Caki2 (cell line): ENCODE measurements around the gene HRCT1. TPM values are rescaled to one million over a fixed set of nuclear protein-coding genes. Genes with fewer than 3 reads are reported as not detected.

Source experiments
- total RNA-seq: library from RNA; depleted of rRNA; stranded (reverse); fragments of >200 nt; shearing (Covaris generic); gene quantifications from 2 replicates; pipeline ENCODE4 v1.2.3, GENCODE V29; 2014; ENCODE audit warnings: low replicate concordance; rRNA removed

Gene HRCT1
- total RNA-seq, 1 experiment from 2014 or later: 26.7 TPM

Other genes with a start within 250 kb of the HRCT1 start
- 4,579 and 6,436 TPM in 2 replicates for gene RMRP, start 248.2 kb upstream of the HRCT1 start, total RNA-seq
- gene CCDC107, start 247.9 kb upstream of the HRCT1 start, total RNA-seq: 3.5 and 19.6 TPM in 2 replicates
- 7.8 and 10.4 TPM in 2 replicates for gene ARHGEF39, start 241.0 kb upstream of the HRCT1 start, total RNA-seq
- 0.30 and 11.6 TPM in 2 replicates for gene CA9, start 232.3 kb upstream of the HRCT1 start, total RNA-seq
- 2.4 and 7.8 TPM in 2 replicates for gene TPM2, start 216.3 kb upstream of the HRCT1 start, total RNA-seq
- 106 and 122 TPM in 2 replicates for gene TLN1, start 174.0 kb upstream of the HRCT1 start, total RNA-seq
- 53.3 and 55.1 TPM in 2 replicates for gene CREB3, start 173.5 kb upstream of the HRCT1 start, total RNA-seq
- gene GBA2, start 157.0 kb upstream of the HRCT1 start, total RNA-seq: 17.7 and 24.7 TPM in 2 replicates
- gene RGP1, start 156.9 kb upstream of the HRCT1 start, total RNA-seq: 5.7 and 7.4 TPM in 2 replicates
- gene MSMP, start 151.9 kb upstream of the HRCT1 start, total RNA-seq: not detected in 2 replicates
- 2.0 TPM in 1 of 2 replicates, not detected in the other for gene NPR2, start 114.6 kb upstream of the HRCT1 start, total RNA-seq
- gene SPAG8, start 93.9 kb upstream of the HRCT1 start, total RNA-seq: 0.24 TPM in 1 of 2 replicates, not detected in the other
- 21.5 and 75.0 TPM in 2 replicates for gene HINT2, start 91.2 kb upstream of the HRCT1 start, total RNA-seq
- gene FAM221B, start 77.5 kb upstream of the HRCT1 start, total RNA-seq: not detected in 2 replicates
- gene TMEM8B, start 77.0 kb upstream of the HRCT1 start, total RNA-seq: 0.38 and 1.5 TPM in 2 replicates
- gene OR13J1, start 35.8 kb upstream of the HRCT1 start, total RNA-seq: not detected in 2 replicates
- gene SPAAR, start 3.3 kb downstream of the HRCT1 start, total RNA-seq: not detected in 2 replicates
- gene OR2S2, start 52.0 kb downstream of the HRCT1 start, total RNA-seq: not detected in 2 replicates
- gene RECK, start 130.7 kb downstream of the HRCT1 start, total RNA-seq: 5.4 and 7.8 TPM in 2 replicates
- gene GLIPR2, start 230.5 kb downstream of the HRCT1 start, total RNA-seq: 19.1 and 25.7 TPM in 2 replicates